Stimulated activated CD8-positive, alpha-beta memory T cell treated with anti-CD3 and anti-CD28 coated beads, Interleukin-4, amount 100 ng/mL, for 4 hours (primary cell): ENCODE data around the gene ITSN2.
"Not testable (repeated sequence)": the region's sequence is repeated elsewhere in the genome, so short reads cannot be mapped to it uniquely, and the experiment has no call there.

Source experiments
- DNase-seq, 2 donors: peaks; one replicate each; pipeline ENCODE4 v3.0.0-alpha.2; 2020; ENCODE audit warnings: low read depth in 2 of 2, low spot score in 1 of 2

The ITSN2 gene

DNA sequence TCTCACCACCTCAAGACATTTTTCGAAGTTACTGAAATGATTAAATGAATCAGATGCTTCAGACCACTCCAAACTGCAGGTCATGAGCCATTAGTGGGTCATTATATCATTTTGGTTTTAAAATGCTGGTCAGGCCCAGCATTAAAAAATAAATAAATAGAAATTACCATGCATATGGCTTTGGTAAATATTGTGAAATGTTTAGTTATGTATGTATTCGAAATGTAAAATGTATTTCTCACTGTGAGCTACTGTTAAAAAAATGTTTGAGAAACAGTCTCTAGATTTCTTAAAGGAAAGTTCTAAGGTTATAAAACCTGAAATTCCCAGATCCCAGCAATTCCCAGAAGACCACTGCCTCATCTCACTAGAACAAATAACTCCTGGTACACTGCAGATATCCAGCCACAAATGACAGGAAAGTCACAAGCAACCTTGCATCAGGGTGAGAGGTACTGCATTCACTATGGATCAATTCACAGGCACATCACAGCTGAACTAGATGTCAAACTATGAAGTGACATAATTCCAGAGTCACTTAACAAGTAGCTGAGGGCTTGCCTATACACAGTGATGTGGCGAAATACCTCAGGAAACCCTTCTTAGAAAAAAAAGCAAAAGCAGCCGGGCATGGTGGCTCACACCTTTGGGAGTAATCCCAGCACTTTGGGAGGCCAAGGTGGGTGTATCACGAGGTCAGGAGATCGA lies 138.8 kb downstream of the ITSN2 start:
- DNase-seq, result no peak

DNA sequence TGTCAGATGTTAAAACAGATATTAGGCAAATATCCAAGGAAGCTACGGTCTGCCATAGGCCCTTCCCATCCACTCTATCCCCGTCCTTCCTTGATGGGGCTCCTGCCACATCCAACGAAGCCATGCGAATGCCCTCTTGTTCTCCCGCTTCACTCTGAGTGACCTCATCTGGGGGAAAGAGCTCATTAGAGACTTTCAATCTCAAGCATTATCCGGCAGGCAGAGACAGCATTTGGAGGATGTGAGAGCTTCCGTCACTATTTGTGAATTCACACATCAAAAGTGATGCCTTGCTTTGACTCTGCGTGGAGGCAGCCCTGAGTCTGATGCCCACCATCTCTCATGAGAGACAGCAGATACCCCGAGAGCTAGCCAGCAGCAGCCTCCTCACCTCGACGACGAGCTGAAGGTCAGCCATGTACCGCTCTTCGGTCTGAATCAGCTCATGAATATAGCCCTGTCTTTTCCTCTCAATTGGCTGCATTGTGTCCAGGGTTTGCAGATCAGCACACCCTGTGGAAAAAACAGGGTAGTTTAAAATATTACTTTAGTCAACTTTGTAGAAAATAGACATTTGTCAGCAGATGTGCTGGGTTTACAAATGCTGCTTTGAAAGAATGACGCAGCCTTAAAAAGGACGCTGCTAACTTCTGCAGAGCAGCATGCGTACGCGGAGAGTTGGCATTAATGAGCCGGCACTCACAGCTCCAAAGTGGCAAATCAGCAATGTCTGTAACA lies 139.6 kb downstream of the ITSN2 start:
- no peak for DNase-seq

DNA sequence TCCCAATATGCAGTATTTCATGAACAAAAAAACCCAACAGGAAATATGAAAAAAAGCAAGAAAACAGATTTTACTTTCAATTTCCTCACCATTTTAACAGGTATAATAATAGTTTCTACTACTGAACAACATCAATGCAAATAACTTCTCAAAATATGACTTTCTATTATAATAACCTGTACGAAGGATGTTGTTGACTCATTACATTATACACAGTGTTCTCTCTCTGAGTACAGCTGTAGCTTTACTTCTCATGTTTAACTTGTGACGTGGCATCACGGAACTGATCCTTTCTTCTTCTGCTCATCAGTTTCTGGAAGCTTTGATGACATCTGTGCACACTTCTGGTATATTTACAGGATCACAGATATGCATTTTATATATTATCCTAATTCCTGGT lies 145.5 kb downstream of the ITSN2 start:
- DNase-seq, result no peak

- no peak for DNase-seq
These were observed 148.9 kb downstream of the ITSN2 start for GRCh38 chr2:24211408-24211807.

GRCh38 chr2:24210723-24211122 lies 149.6 kb downstream of the ITSN2 start:
- DNase-seq, result no peak

GRCh38 chr2:24210106-24210455 lies 150.3 kb downstream of the ITSN2 start:
- no peak for DNase-seq

DNA sequence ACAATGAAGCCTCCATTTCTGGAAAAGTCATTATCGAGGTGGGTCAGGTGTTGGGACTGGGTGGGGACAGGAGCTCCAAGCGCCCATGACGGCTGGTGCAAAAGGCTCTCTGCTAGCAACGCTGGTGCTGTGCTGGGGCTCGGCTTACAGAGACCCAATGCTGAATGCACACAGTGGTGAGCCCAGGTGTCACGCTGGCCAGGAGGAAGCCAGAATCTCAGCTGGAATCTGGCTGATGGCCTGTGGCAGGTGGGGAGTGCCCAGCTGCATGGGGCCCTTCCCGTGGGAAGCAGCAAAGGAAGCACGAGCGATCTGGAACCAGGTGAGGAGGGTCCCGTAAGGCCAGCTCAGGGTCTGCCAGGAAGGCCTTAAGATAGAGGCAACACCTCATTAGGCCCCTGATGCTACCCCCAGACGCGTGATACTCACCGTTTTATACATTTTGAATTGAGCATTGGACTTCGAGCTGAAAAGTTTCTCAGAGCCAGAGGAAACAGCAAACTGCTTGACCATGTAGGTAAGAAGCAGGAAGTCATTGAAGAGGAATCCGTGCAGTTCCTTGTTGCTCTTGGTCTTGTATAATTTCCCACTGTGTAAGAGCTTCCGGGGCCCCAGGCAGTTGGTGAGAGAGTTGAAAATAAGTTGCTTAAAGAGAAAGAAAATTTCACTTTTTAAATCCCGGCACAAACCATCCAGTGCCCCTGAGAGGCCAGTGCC lies 150.8 kb downstream of the ITSN2 start:
- DNase-seq, result no peak

GRCh38 chr2:24208490-24208889 lies 151.8 kb downstream of the ITSN2 start:
- no peak for DNase-seq

DNA sequence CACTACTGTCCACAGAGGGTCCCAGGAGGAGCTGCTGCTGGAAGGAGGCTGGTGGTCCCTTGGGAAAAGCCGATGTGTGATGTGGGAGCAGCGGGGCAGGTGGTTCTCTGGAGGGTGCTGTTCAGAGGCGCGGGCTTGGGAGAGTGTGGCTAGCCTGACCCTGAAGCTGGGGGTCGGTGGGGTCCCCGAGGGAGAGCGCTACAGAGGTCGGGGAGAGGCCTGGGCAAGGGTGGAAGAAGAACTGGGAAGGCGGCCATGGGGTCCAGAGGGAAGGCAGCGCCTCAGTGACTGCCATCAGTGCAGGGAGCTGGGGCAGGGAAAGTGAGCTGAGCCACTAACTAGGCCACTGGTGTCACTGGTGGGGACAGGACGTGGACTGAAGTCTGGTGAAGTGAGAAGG lies 153.0 kb downstream of the ITSN2 start:
- DNase-seq, result no peak

DNA sequence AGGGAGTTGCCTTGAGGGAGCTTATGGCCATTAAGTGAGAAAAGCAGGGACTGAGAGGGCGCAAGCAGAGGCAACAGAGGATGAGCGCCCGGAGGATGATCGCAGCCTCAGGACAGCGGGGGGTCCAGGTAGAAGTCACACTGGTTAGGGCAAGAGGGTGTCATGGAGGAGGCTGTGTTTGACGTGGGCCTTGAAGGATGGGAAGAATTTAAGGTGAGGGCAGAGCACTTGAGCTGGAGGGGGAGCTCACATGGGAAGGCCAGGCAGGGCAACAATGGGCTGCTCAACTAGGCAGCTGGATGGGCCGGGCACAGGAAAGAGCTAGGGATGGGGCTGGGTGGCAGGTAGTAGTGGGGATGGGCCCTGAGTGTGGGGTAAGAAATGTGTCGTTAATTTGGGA lies 153.6 kb downstream of the ITSN2 start:
- no peak for DNase-seq

GRCh38 chr2:24206242-24206641 lies 154.1 kb downstream of the ITSN2 start:
- DNase-seq, result no peak

- DNase-seq, result no peak
These were observed 155.2 kb downstream of the ITSN2 start for GRCh38 chr2:24205131-24205530.

GRCh38 chr2:24204505-24204904 lies 155.8 kb downstream of the ITSN2 start:
- DNase-seq, result no peak

DNA sequence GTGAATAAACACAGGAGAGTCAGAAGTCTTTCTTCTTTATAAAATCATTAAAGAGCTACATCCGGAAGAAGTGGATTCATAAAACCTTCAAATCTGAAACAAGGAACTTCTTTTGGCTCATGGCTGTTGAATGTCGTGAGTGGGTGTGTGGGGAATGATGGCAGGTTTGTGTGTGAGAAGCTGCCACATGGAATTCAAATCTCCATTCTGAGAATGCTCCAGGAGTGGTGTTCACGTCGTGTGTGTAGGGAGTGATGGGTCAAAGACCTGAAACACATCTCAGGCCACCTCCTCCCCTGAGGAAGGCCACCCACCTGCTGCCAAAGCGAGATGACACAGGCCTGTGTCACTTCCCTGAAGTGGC lies 156.6 kb downstream of the ITSN2 start:
- DNase-seq, result no peak

GRCh38 chr2:24203029-24203786 lies 157.1 kb downstream of the ITSN2 start:
- no peak for DNase-seq

- no peak for DNase-seq
These were observed 159.5 kb downstream of the ITSN2 start for GRCh38 chr2:24200799-24201198.

- DNase-seq, result no peak
These were observed 160.3 kb downstream of the ITSN2 start for GRCh38 chr2:24199968-24200590.

DNA sequence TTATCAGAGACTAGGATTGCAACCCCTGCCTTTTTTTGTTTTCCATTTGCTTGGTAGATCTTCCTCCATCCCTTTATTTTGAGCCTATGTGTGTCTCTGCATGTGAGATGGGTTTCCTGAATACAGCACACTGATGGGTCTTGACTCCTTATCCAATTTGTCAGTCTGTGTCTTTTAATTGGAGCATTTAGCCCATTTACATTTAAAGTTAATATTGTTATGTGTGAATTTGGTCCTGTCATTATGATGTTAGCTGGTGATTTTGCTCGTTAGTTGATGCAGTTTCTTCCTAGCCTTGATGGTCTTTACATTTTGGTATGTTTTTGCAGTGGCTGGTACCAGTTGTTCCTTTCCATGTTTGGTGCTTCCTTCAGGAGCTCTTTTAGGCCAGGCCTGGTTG lies 163.1 kb downstream of the ITSN2 start:
- not testable (repeated sequence) for DNase-seq

- DNase-seq, result no peak
These were observed 168.5 kb downstream of the ITSN2 start for GRCh38 chr2:24191848-24192247.

- DNase-seq, result no peak
These were observed 169.2 kb downstream of the ITSN2 start for GRCh38 chr2:24191156-24191555.

- no peak for DNase-seq
These were observed 169.8 kb downstream of the ITSN2 start for GRCh38 chr2:24190503-24190902.
